ENCODE measurements around the gene ADPRH.

ADPRH gene

GRCh38 chr3:119631516-119631915 is 52.2 kb downstream of the ADPRH start:
- no peak for DNase-seq

DNA sequence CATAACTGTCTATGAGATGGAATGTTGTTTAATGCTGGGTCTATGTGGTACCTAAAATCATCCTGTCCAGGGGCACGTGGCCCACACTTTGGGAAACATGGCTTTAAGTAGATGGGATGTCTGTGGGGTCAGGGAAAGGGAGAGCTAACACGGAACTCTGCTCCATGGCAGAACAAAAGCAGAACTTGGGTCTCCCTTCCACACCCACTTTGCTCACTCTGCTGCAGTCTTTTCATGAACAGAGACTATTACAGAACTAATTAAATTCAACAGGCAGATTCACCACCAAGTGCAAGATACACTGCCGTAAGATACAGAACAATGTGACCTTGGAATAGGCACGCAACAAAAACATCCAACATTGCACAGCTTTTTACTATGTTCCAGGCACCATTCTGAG is 52.9 kb downstream of the ADPRH start:
- DNase-seq, result no peak

DNA sequence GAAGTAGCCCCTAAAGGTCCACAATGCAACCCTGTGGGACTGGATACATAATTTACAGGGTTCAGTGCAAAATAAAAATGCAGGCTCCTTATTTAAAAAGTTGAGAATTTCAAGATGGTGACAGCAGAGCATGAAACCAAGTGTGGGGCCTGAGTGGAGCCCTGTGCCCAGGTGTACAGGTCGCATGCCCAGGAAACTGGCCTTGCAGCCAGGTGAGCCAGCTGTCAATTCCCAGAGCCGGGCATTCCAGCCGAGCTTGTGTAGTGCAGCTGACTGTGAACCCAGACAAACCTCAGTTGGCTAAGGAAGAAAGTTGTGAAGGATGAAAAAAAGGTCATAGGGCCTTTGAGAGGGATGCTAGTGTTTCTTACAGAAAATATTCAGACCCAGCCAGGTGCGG is 53.5 kb downstream of the ADPRH start:
- DNase-seq, result no peak

DNA sequence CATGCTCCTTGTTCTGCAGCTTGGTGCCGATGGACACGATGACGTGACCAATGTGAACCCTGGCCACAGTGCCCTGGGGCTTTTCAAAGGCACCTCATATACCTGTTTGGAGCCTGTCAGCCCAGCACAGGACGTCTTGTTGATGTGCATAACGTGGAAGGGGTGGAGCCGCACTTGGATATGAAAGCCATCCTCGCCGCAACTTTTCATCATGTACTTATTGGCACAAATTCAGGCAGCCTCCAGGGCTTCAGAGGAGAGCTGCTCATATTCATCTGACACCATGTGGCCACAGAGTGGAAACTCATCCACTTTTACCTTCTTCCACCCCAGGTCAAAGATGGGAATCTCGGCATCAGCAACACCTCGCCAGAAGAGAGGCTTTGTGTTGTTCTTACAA is 56.4 kb downstream of the ADPRH start:
- DNase-seq, result no peak

GRCh38 chr3:119636249-119636648 is 57.0 kb downstream of the ADPRH start:
- DNase-seq, result no peak

GRCh38 chr3:119636891-119637611 is 57.8 kb downstream of the ADPRH start:
- no peak for DNase-seq

DNA sequence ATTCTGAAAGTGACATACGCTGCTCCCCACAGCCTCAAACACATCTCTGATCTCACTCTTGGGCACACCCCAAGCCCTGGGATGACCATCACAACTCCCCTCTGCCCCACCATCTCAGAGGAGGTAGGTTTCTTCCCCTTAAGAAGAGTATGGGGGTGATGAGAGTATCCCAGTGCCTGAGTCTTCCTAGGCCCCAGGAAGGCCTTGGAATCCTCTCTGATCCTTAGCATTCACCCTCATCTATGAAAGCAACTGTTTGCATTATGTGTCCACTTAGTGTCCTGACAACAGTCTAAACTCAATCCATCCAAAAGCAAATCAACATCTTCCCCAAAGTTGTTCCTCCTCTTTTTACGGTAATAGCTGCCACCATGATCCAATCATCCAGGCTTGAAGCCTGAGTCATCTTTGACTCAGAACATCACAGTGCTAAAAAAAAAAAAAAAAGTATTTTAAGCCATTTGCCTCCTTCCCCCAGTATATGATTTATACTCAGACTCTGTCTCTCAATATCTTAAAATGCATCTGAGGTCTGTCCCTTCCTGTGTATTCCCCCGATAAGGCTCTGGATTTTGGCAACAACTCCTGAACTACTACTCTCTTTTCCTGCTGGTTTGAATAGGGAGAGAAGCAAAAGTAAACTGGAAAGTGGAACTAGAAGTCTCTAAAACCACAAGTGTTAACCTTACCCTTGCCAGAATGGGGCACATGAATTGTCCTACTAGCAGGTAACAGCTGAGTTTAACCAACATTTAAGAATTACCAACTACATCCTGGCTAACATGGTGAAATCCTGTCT is 58.6 kb downstream of the ADPRH start:
- DNase-seq, result no peak
